H1 (cell line): ENCODE results near the gene PIGU. TPM values are rescaled to one million over a fixed set of nuclear protein-coding genes. Genes with fewer than 3 reads are reported as not detected.

Experiments used
- CTCF ChIA-PET: fragments of 300-600 bp; sonication (Branson Sonifier 250); formaldehyde crosslinking; loops from one replicate; lab custom pipeline; 2021; ENCODE audit not compliant: partially characterized antibody; lab: Charles Lee
- POLR2A ChIA-PET: fragments of 300-600 bp; sonication (Branson Sonifier 250); formaldehyde crosslinking; loops from one replicate; lab custom pipeline; 2021; ENCODE audit warnings: inconsistent platforms; ENCODE audit not compliant: partially characterized antibody; lab: Charles Lee
- DNase-seq, 2 experiments: peaks; one replicate each; pipeline versions ENCODE4 v3.0.0 to v3.0.0-alpha.2; 2010 to 2022; ENCODE audit warnings: low spot score in 2 of 2, low read depth in 1 of 2, mixed read lengths in 1 of 2
- FAIRE-seq: peaks from 2 replicates; lab custom pipeline; 2011; peaks lifted over from hg19 to GRCh38; lab: Jason Lieb, UNC
- H2AFZ ChIP-seq: 2 replicates; pipeline ENCODE4 v1.8.1; 2012; ENCODE audit warnings: low read length, inconsistent platforms
- H2AK5ac ChIP-seq: 2 replicates; pipeline ENCODE4 v1.6.1; 2013; ENCODE audit warnings: low read depth, low read length
- H2BK120ac ChIP-seq: replicated peaks from 2 replicates; pipeline ENCODE3; 2013; ENCODE audit warnings: low read depth, low read length, inconsistent platforms
- H2BK12ac ChIP-seq: 2 replicates; pipeline ENCODE4 v1.6.1; 2013; ENCODE audit warnings: low read depth, low read length
- H2BK15ac ChIP-seq: 2 replicates; pipeline ENCODE4 v1.6.1; 2013; ENCODE audit warnings: low read length
- H2BK20ac ChIP-seq: 2 replicates; pipeline ENCODE4 v1.6.1; 2013; ENCODE audit warnings: low read length
- H2BK5ac ChIP-seq: 2 replicates; pipeline ENCODE4 v1.6.1; 2013; ENCODE audit warnings: low read depth, low read length
- H3K14ac ChIP-seq: 2 replicates; pipeline ENCODE4 v1.6.1; 2013; ENCODE audit warnings: inconsistent platforms; ENCODE audit not compliant: insufficient read length
- H3K18ac ChIP-seq: 2 replicates; pipeline ENCODE4 v1.6.1; 2013; ENCODE audit warnings: low read length; ENCODE audit errors: extremely low read depth
- H3K23ac ChIP-seq: 2 replicates; pipeline ENCODE4 v1.6.1; 2013; ENCODE audit warnings: inconsistent platforms; ENCODE audit not compliant: insufficient read length
- H3K23me2 ChIP-seq: 2 replicates; pipeline ENCODE4 v1.6.1; 2013; ENCODE audit warnings: low read depth, low read length
- H3K27ac ChIP-seq: 2 replicates; pipeline ENCODE4 v1.6.1; 2011; ENCODE audit warnings: low read depth, low read length, inconsistent platforms
- H3K27me3 ChIP-seq, 4 experiments: replicated peaks in 1 of 4; 1 replicate in 1 of 4; 2 replicates in 3 of 4; pipeline versions ENCODE4 v1.6.1 to v1.8.1; 2011 to 2013; ENCODE audit warnings: low read length in 3 of 4, mild to moderate bottlenecking in 3 of 4, inconsistent platforms in 2 of 4, mixed read lengths in 2 of 4, moderate library complexity in 1 of 4; ENCODE audit not compliant: control insufficient read depth in 3 of 4, insufficient read depth in 3 of 4; ENCODE audit errors: extremely low read depth in 1 of 4
- H3K36me3 ChIP-seq, 4 experiments: 2 replicates each; pipeline versions ENCODE4 v1.6.1 to v1.8.1; 2011 to 2013; ENCODE audit warnings: mild to moderate bottlenecking in 4 of 4, low read length in 3 of 4, moderate library complexity in 2 of 4, control low read depth in 1 of 4, inconsistent platforms in 1 of 4; ENCODE audit not compliant: insufficient read depth in 4 of 4, control insufficient read depth in 2 of 4
- H3K4ac ChIP-seq: replicated peaks from 2 replicates; pipeline ENCODE3; 2013; ENCODE audit warnings: low read length, low read depth, mixed read lengths, inconsistent platforms; ENCODE audit not compliant: insufficient read length
- H3K4me1 ChIP-seq, 4 experiments: replicated peaks in 1 of 4; 1 replicate in 1 of 4; 2 replicates in 3 of 4; pipeline versions ENCODE4 v1.6.1 to v1.8.1; 2011 to 2013; ENCODE audit warnings: low read length in 3 of 4, inconsistent platforms in 2 of 4, mixed read lengths in 1 of 4; ENCODE audit not compliant: insufficient read depth in 4 of 4, control insufficient read depth in 3 of 4
- H3K4me2 ChIP-seq, 2 experiments: 2 replicates each; pipeline versions ENCODE4 v1.6.1 to v1.8.1; 2011 to 2013; ENCODE audit warnings: low read depth in 2 of 2, low read length in 2 of 2, control low read depth in 1 of 2, inconsistent platforms in 1 of 2, mild to moderate bottlenecking in 1 of 2; ENCODE audit not compliant: insufficient read depth in 1 of 2
- H3K4me3 ChIP-seq, 4 experiments: fragments of 200-600, 300-600 bp in 1 of 4; sonication (generic), shearing (Covaris generic), sonication (Bioruptor Twin) in 1 of 4; 2 replicates each; pipeline versions ENCODE4 v1.5.1 to v1.8.1; 2011 to 2016; ENCODE audit warnings: low read length in 4 of 4, low read depth in 3 of 4, control low read depth in 2 of 4, inconsistent platforms in 2 of 4, mild to moderate bottlenecking in 2 of 4, mixed read lengths in 1 of 4, moderate library complexity in 1 of 4; ENCODE audit not compliant: insufficient read depth in 2 of 4; ENCODE audit errors: extremely low read depth in 1 of 4
- H3K56ac ChIP-seq: replicated peaks from 2 replicates; pipeline ENCODE3; 2013; ENCODE audit warnings: low read depth, mild to moderate bottlenecking, mixed read lengths, low read length, inconsistent platforms; ENCODE audit not compliant: insufficient read length
- H3K79me1 ChIP-seq: 2 replicates; pipeline ENCODE4 v1.6.1; 2013; ENCODE audit warnings: low read depth, low read length, control low read depth
- H3K79me2 ChIP-seq, 2 experiments: 2 replicates each; pipeline versions ENCODE4 v1.6.1 to v1.8.1; 2012 to 2013; ENCODE audit warnings: low read length in 2 of 2, mild to moderate bottlenecking in 2 of 2, inconsistent platforms in 1 of 2; ENCODE audit not compliant: insufficient read depth in 2 of 2, control insufficient read depth in 1 of 2
- H3K9ac ChIP-seq, 4 experiments: replicated peaks in 1 of 4; 1 replicate in 1 of 4; 2 replicates in 3 of 4; pipeline versions ENCODE4 v1.6.1 to v1.8.1; 2011 to 2013; ENCODE audit warnings: low read depth in 3 of 4, low read length in 3 of 4, control low read depth in 2 of 4, mild to moderate bottlenecking in 2 of 4, moderate library complexity in 2 of 4, inconsistent platforms in 1 of 4; ENCODE audit errors: extremely low read depth in 1 of 4
- H3K9me3 ChIP-seq, 2 experiments: 2 replicates each; pipeline versions ENCODE4 v1.6.1 to v1.8.1; 2012 to 2013; ENCODE audit warnings: mild to moderate bottlenecking in 2 of 2, moderate library complexity in 2 of 2, control low read depth in 1 of 2, inconsistent platforms in 1 of 2, low read depth in 1 of 2, low read length in 1 of 2, mixed read lengths in 1 of 2; ENCODE audit not compliant: insufficient read depth in 2 of 2
- H4K20me1 ChIP-seq, 2 experiments: replicated peaks in 1 of 2; 2 replicates each; pipeline versions ENCODE3 to v1.8.1; 2011 to 2013; ENCODE audit warnings: inconsistent platforms in 2 of 2, low read length in 2 of 2, mild to moderate bottlenecking in 1 of 2; ENCODE audit not compliant: insufficient read depth in 2 of 2, control insufficient read depth in 1 of 2
- H4K5ac ChIP-seq: 2 replicates; pipeline ENCODE4 v1.6.1; 2013; ENCODE audit warnings: low read length, low read depth, mixed read lengths, inconsistent platforms; ENCODE audit not compliant: insufficient read length
- H4K8ac ChIP-seq: 2 replicates; pipeline ENCODE4 v1.8.0; 2013; ENCODE audit warnings: mild to moderate bottlenecking, moderate library complexity, low read length, inconsistent platforms; ENCODE audit not compliant: insufficient read depth; ENCODE audit errors: extremely low read depth
- H4K91ac ChIP-seq: replicated peaks from 2 replicates; pipeline ENCODE3; 2013; ENCODE audit warnings: low read length, mixed read lengths, inconsistent platforms; ENCODE audit not compliant: insufficient read length
- KDM4A ChIP-seq: IDR thresholded peaks from one replicate; pipeline ENCODE4 v1.7.1; 2012; ENCODE audit warnings: low read depth, mild to moderate bottlenecking, moderate library complexity, low read length, inconsistent platforms; ENCODE audit not compliant: severe bottlenecking
- RXRA ChIP-seq: IDR thresholded peaks from 2 replicates; pipeline ENCODE4 v1.6.1; 2011; ENCODE audit warnings: low read depth, mild to moderate bottlenecking, low read length, moderate library complexity; ENCODE audit not compliant: insufficient read depth
- ZNF274 ChIP-seq: IDR thresholded peaks from 2 replicates; pipeline ENCODE4 v1.7.0; 2012; ENCODE audit warnings: low read length, borderline replicate concordance; ENCODE audit errors: extremely low read depth
- WGBS, 2 experiments: shearing (Covaris generic) in 1 of 2; methylation state at CpG; one replicate each; pipeline versions ENCODE4 v1.1.6 to v1.1.7; 2013 to 2015; ENCODE audit warnings: low lambda C conversion rate in 2 of 2, mixed read lengths in 2 of 2, inconsistent platforms in 1 of 2, low coverage in 1 of 2, missing lambda C conversion rate in 1 of 2; ENCODE audit not compliant: insufficient replicate concordance in 2 of 2, insufficient coverage in 1 of 2, insufficient read length in 1 of 2; ENCODE audit errors: extremely low coverage in 1 of 2, missing lambda C conversion rate in 1 of 2; 5-methylcytosine and 5-hydroxymethylcytosine counted together
- polyA plus RNA-seq, 7 experiments: library from polyadenylated mRNA; depleted of rRNA in 3 of 7; stranded (reverse) in 5 of 7; unstranded in 2 of 7; fragments of >200 nt in 5 of 7; fragments of 200-250 nt in 2 of 7; gene quantifications; 1 replicate in 5 of 7; 2 replicates in 1 of 7; 4 replicates in 1 of 7; pipeline versions ENCODE4 v1.2.1 to v1.2.3, GENCODE V29; 2011 to 2013; ENCODE audit warnings: missing spikeins in 2 of 7, mixed read lengths in 2 of 7
- total RNA-seq: library from RNA; stranded (reverse); fragmentation: NEBNext Ultra II Directional; extraction: Animal tissue kit (Norgen Biotek cat#: 25700); gene quantifications from 2 replicates; pipeline ENCODE4 v1.2.1, GENCODE V29; 2021
- TF ChIP-seq, protein P1 (sequence below): IDR thresholded peaks from 2 replicates; pipeline ENCODE4 v1.6.1; 2012; ENCODE audit warnings: inconsistent platforms

The PIGU gene
- total and polyA plus RNA-seq, 2 of the 8 experiments (the other 6 are each of a cell fraction or from before 2014, with no cell fraction given) = 28.3 to 117 TPM

- Histone ChIP-seq H2BK5ac (no peak overlapping the region), H3K4ac (no peak overlapping the region), H2BK15ac (no peak overlapping the region), H3K23ac (no peak overlapping the region), H3K9me3 (no peaks in the 10 kb centered on the region), H4K5ac (no peak overlapping the region), H3K79me1 (no peaks in the 10 kb centered on the region; the same call in 1 of the 2 replicates), H3K79me2 (no peaks in the 10 kb centered on the region), H3K4me2 (peak overlapping the region; percentile 56 to 59), H3K36me3 (no peaks in the 10 kb centered on the region), H3K9ac (no peak overlapping the region), H4K91ac (no peak overlapping the region), H3K4me1 (peaks cover 0 to 2% (median 0%) of the 10 kb centered on the region in 4 experiments; a peak in 1 of 7 replicates), H2AK5ac (no peak overlapping the region), H3K4me3 (peak overlapping the region in 2 of 4 experiments; percentile 52 to 80; a peak in 4 of 8 replicates), H3K27ac (no peak overlapping the region), H4K20me1 (peaks cover 0 to 5% of the 10 kb centered on the region in 2 experiments), H2BK12ac (no peak overlapping the region), H2AFZ (no peak overlapping the region), H2BK20ac (no peak overlapping the region), H3K56ac (no peak overlapping the region), H3K18ac (no peak overlapping the region), H3K27me3 (peaks cover 0 to 2% (median 0%) of the 10 kb centered on the region in 4 experiments; a peak in 1 of 7 replicates), H2BK120ac (no peak overlapping the region), H3K14ac (no peak overlapping the region), H3K23me2 (peaks cover 3% of the 10 kb centered on the region; the same call in 1 of the 2 replicates), H4K8ac (peak overlapping the region; percentile 68; the same call in 1 of the 2 replicates)
- DNase-seq (no peak), FAIRE-seq (no peak)
- ChIA-PET POLR2A (interaction anchor here (0.9 to 3.2 kb wide), 6 partner anchors 9 to 148 kb away, joined by 3 to 8 read pairs (median 4); no protein-coding TSS in a partner anchor), CTCF (interaction anchor here (0.8 to 6.2 kb wide), 8 partner anchors 9 to 148 kb away, joined by 3 to 48 read pairs (median 4); no protein-coding TSS in a partner anchor)
- WGBS, 2 experiments = 62% methylated on average over 28 of the region's 43 CpGs; no CpG with 5 or more reads in 1 of the 2 experiments
- TF ChIP-seq KDM4A (no peak), RXRA (0 out of 2 replicates have a peak, but pooled peaks have one; percentile 36), ZNF274 (no peak)
- TF ChIP-seq, protein P1, sequence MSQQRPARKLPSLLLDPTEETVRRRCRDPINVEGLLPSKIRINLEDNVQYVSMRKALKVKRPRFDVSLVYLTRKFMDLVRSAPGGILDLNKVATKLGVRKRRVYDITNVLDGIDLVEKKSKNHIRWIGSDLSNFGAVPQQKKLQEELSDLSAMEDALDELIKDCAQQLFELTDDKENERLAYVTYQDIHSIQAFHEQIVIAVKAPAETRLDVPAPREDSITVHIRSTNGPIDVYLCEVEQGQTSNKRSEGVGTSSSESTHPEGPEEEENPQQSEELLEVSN = 0 out of 2 replicates have a peak, but pooled peaks have one; percentile 24
Observed at GRCh38 chr20:34559311-34560140, 117.4 kb downstream of the PIGU start.
